ENCODE results near the gene RGP1. TPM values are rescaled to one million over a fixed set of nuclear protein-coding genes. Genes with fewer than 3 reads are reported as not detected.

Gene RGP1
- polyA plus RNA-seq, 1 donor (not counting 4 experiments of a cell fraction or from before 2014, with no cell fraction given): 18.3 TPM

GRCh38 chr9:35719546-35719945 is 29.5 kb upstream of the RGP1 start:
- DNase-seq (ENCODE audit: low read depth, low spot score) (no peak), FAIRE-seq (no peak)
- H3K9me1 ChIP-seq (ENCODE audit: control insufficient read depth, extremely low read depth, insufficient read depth, low read length): no peaks in the 10 kb centered on the region
- no peak overlapping the region for H3K27ac ChIP-seq (ENCODE audit: control insufficient read depth, insufficient read depth, low read length)
- no peak overlapping the region for H3K4me2 ChIP-seq (ENCODE audit: control insufficient read depth, extremely low read depth, insufficient read depth, low read depth, low read length)
- dilution Hi-C loops (cut with MboI; ENCODE audit: extremely low pct_ligation_motif_present, low sequenced_read_pairs): no loop called here
- H3K79me2 ChIP-seq (ENCODE audit: control insufficient read depth, insufficient read depth, low read length): peaks cover 3% of the 10 kb centered on the region
- H3K9me3 ChIP-seq (ENCODE audit: control insufficient read depth, low read depth, low read length): no peaks in the 10 kb centered on the region
- no peak overlapping the region for H2AFZ ChIP-seq (ENCODE audit: control insufficient read depth, low read length)
- no peak overlapping the region for H3K9ac ChIP-seq (ENCODE audit: control insufficient read depth, extremely low read depth, insufficient read depth, low read length)
- peaks cover 82 to 91% of the 10 kb centered on the region in 2 experiments for H3K36me3 ChIP-seq (ENCODE audit: control insufficient read depth in 2 of 2, extremely low read depth in 1 of 2, insufficient read depth in 2 of 2, low read length in 2 of 2)
- H3K27me3 ChIP-seq (ENCODE audit: control insufficient read depth, extremely low read depth, insufficient read depth, low read length): no peaks in the 10 kb centered on the region
- H3K4me3 ChIP-seq (ENCODE audit: control insufficient read depth in 2 of 3, extremely low read depth in 1 of 3, insufficient read depth in 2 of 3, low read depth in 1 of 3, low read length in 3 of 3): no peak overlapping the region
- no peaks in the 10 kb centered on the region for H4K20me1 ChIP-seq (ENCODE audit: control insufficient read depth, extremely low read depth, insufficient read depth, low read length)
- H3K4me1 ChIP-seq (ENCODE audit: control insufficient read depth, extremely low read depth, insufficient read depth, low read length): peaks cover 4% of the 10 kb centered on the region
- no peak for TF ChIP-seq EZH2 (IDR thresholded peaks at IDR 0.05; ENCODE audit: low read length)
- TF ChIP-seq CTCF (optimal IDR thresholded peaks at IDR 0.05 in 1 of 3, IDR thresholded peaks at IDR 0.05 in 1 of 3, conservative IDR thresholded peaks at IDR 0.05 in 1 of 3; ENCODE audit: extremely low read depth in 1 of 3, insufficient read depth in 2 of 3, low read length in 3 of 3): no peak

DNA sequence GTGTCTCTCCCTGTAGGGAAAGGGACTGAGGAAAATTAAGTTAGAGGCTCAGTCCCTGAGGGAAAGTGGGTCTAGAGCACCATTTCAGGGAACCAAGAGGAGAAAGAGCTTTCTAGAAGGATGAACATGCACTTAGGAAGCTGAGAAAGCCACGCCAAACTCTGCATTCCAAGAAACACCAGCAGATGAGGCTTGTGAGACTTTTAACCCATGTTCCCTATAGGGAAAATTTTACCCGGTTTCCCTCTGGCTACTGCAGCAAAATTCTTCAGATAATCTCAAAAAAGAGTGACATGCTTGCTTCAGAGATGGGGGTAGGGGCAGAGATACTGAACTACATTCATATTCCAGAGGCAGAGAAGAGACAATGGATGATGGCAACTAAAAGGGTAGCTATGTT is 25.7 kb upstream of the RGP1 start:
- TF ChIP-seq EZH2 (IDR thresholded peaks at IDR 0.05; ENCODE audit: low read length) (no peak), CTCF (optimal IDR thresholded peaks at IDR 0.05 in 1 of 3, IDR thresholded peaks at IDR 0.05 in 1 of 3, conservative IDR thresholded peaks at IDR 0.05 in 1 of 3; ENCODE audit: extremely low read depth in 1 of 3, insufficient read depth in 2 of 3, low read length in 3 of 3) (no peak)
- no peak for DNase-seq (ENCODE audit: low read depth, low spot score)
- dilution Hi-C loops (cut with MboI; ENCODE audit: extremely low pct_ligation_motif_present, low sequenced_read_pairs): no loop called here
- Histone ChIP-seq H3K27me3 (ENCODE audit: control insufficient read depth, extremely low read depth, insufficient read depth, low read length) (no peaks in the 10 kb centered on the region), H3K4me3 (ENCODE audit: control insufficient read depth in 2 of 3, extremely low read depth in 1 of 3, insufficient read depth in 2 of 3, low read depth in 1 of 3, low read length in 3 of 3) (no peak overlapping the region), H3K9me1 (ENCODE audit: control insufficient read depth, extremely low read depth, insufficient read depth, low read length) (no peaks in the 10 kb centered on the region), H3K9me3 (ENCODE audit: control insufficient read depth, low read depth, low read length) (no peaks in the 10 kb centered on the region), H3K4me1 (ENCODE audit: control insufficient read depth, extremely low read depth, insufficient read depth, low read length) (peaks cover 14% of the 10 kb centered on the region), H2AFZ (ENCODE audit: control insufficient read depth, low read length) (no peak overlapping the region), H3K9ac (ENCODE audit: control insufficient read depth, extremely low read depth, insufficient read depth, low read length) (no peak overlapping the region), H3K79me2 (ENCODE audit: control insufficient read depth, insufficient read depth, low read length) (peaks cover 32% of the 10 kb centered on the region), H4K20me1 (ENCODE audit: control insufficient read depth, extremely low read depth, insufficient read depth, low read length) (peaks cover 13% of the 10 kb centered on the region), H3K36me3 (ENCODE audit: control insufficient read depth in 2 of 2, extremely low read depth in 1 of 2, insufficient read depth in 2 of 2, low read length in 2 of 2) (peaks cover 60 to 66% of the 10 kb centered on the region in 2 experiments), H3K27ac (ENCODE audit: control insufficient read depth, insufficient read depth, low read length) (no peak overlapping the region), H3K4me2 (ENCODE audit: control insufficient read depth, extremely low read depth, insufficient read depth, low read depth, low read length) (no peak overlapping the region)
- FAIRE-seq: no peak

Data from keratinocyte (primary cell).